Esophagus muscularis mucosa (tissue), 4 donors: ENCODE data around the gene HSDL1. TPM values are rescaled to one million over a fixed set of nuclear protein-coding genes. Genes with fewer than 3 reads are reported as not detected.

Experiments
- DNase-seq: peaks from one replicate; pipeline ENCODE4 v3.0.0-alpha.2; 2017; ENCODE audit errors: extremely low spot score
- H3K27ac ChIP-seq, 4 donors: fragments of 200-600 bp; sonication (generic); replicated peaks in 1 of 4; 1 replicate in 3 of 4; 2 replicates in 1 of 4; pipeline ENCODE4 v1.5.1; 2016 to 2019; ENCODE audit warnings: mild to moderate bottlenecking in 1 of 4
- H3K27me3 ChIP-seq, 4 donors: fragments of 200-600 bp; sonication (generic); one replicate each; pipeline versions ENCODE4 v1.5.1 to v1.6.0; 2016 to 2019
- H3K36me3 ChIP-seq, 4 donors: fragments of 200-600 bp; sonication (generic); one replicate each; pipeline ENCODE4 v1.5.1; 2016 to 2019
- H3K4me1 ChIP-seq, 4 donors: fragments of 200-600 bp; sonication (generic); one replicate each; pipeline ENCODE4 v1.5.1; 2016 to 2019
- H3K4me3 ChIP-seq, 4 donors: fragments of 200-600 bp; sonication (generic); 1 replicate in 2 of 4; 2 replicates in 2 of 4; pipeline ENCODE4 v1.5.1; 2016 to 2019; ENCODE audit warnings: mild to moderate bottlenecking in 4 of 4, moderate library complexity in 1 of 4
- H3K9me3 ChIP-seq, 4 donors: fragments of 200-600 bp; sonication (generic); 1 replicate in 3 of 4; 2 replicates in 1 of 4; pipeline ENCODE4 v1.5.1; 2016 to 2019
- CTCF ChIP-seq, 3 experiments: fragments of 200-600 bp in 2 of 3; fragments of 450-650 bp in 1 of 3; sonication (generic) in 2 of 3; IDR thresholded peaks; one replicate each; pipeline ENCODE4 v1.5.1; 2017 to 2019; ENCODE audit warnings: antibody characterized with exemption in 3 of 3, mild to moderate bottlenecking in 2 of 3, moderate library complexity in 1 of 3
- EP300 ChIP-seq: sonication (generic); formaldehyde crosslinking; IDR thresholded peaks from one replicate; pipeline ENCODE4 v1.6.1; 2017; ENCODE audit warnings: antibody characterized with exemption
- POLR2A ChIP-seq: fragments of 450-650 bp; IDR thresholded peaks from one replicate; pipeline ENCODE4 v1.6.1; 2017; ENCODE audit warnings: antibody characterized with exemption, moderate library complexity, mild to moderate bottlenecking, low read depth
- POLR2AphosphoS5 ChIP-seq, 2 donors: sonication (generic); formaldehyde crosslinking; IDR thresholded peaks; one replicate each; pipeline ENCODE4 v1.6.1; 2017; ENCODE audit warnings: antibody characterized with exemption in 2 of 2
- WGBS: methylation state at CpG from one replicate; pipeline ENCODE4 v1.1.5; 2018; 5-methylcytosine and 5-hydroxymethylcytosine counted together
- intact Hi-C: fragments of 100-400 bp; cut with DNase I; formaldehyde crosslinking; loops from one replicate; pipeline ENCODE4 v1.15.1; 2023
- total RNA-seq, 4 donors: library from RNA; depleted of rRNA; stranded (reverse); fragments of >200 nt; gene quantifications; one replicate each; pipeline versions ENCODE4 v1.1.0 to v1.2.1, GENCODE V29; 2016

HSDL1 gene
- total RNA-seq, 4 donors from 2014 or later, result 7.1 to 14.6 (median 11.4) TPM

DNA sequence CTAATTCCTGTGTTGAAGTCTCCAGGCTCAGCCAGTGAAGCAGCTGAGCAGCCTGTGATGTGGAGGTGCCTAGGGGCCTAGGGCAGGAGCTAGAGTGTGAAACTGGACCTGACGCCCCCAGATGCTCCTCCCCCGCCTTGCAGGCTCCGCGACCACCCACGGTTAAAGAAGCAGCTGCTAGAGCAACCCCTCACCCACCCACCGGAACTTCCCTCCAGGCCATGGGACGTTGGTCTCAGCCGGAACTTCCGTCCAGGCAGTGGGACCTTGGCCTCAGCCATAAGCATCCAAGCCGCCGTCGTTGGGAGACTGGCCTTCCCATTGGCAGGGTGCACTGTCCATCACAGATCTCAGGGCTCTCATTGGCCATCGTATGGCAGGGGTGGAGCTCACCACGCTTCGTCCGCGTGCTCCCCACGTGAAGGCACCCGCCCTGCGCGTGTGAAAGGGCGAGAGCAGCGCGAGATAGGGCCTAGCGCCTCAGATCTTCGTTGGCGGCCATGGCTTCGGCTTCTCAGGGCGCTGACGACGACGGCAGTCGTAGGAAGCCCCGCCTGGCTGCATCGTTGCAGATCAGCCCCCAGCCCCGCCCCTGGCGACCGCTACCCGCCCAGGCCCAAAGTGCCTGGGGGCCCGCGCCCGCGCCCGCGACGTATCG lies 45.9 kb upstream of the HSDL1 start, which contains the start of gene ADAD2:
Gene ADAD2, plus strand, starts transcription at position 427 of the 658 bp plus-strand sequence. Its CDS starts 74 bp downstream, at position 501.
- 90% methylated on average over 29 of the region's 47 CpGs for WGBS
- intact Hi-C loops, result no loop called here

GRCh38 chr16:84186685-84187437 lies 41.9 kb upstream of the HSDL1 start, which contains the start of gene TAF1C:
TAF1C (minus strand) TSS chr16:84187057; CDS start chr16:84184988, 2,069 bp downstream.
- peak within 1 kb of the TSS; percentile 73 to 80 (median 78) for H3K27ac ChIP-seq
- intact Hi-C loops, result loop anchor here (10.0 kb wide), 2 partner anchors 72 to 232 kb away; partner anchors contain the start of genes MBTPS1 and OSGIN1
- H3K27me3 ChIP-seq, result no peaks in the 10 kb centered on the region
- peaks cover 15 to 38% (median 38%) of the 10 kb centered on the region in 4 donors for H3K4me1 ChIP-seq
- DNase-seq, result peak; percentile 97
- TF ChIP-seq EP300, result no peak
- TF ChIP-seq CTCF (IDR thresholded peaks at IDR 0.05), result peak; percentile 99
- no peak for TF ChIP-seq POLR2A
- peak; percentile 79 to 85 for TF ChIP-seq POLR2AphosphoS5 (IDR thresholded peaks at IDR 0.05)
- H3K36me3 ChIP-seq, result peaks cover 0 to 32% (median 29%) of the 10 kb centered on the region in 4 donors
- whole genome bisulfite sequencing, result 4% methylated on average over 21 of the region's 55 CpGs
- H3K4me3 ChIP-seq, result peak within 1 kb of the TSS; percentile 79 to 88 (median 84)
- H3K9me3 ChIP-seq, result no peaks in the 10 kb centered on the region

More for the DNA sequence above, 45.9 kb upstream of the HSDL1 start, which contains the start of gene ADAD2:
- Histone ChIP-seq H3K4me1 (peaks cover 5 to 11% (median 7%) of the 10 kb centered on the region in 4 donors), H3K4me3 (no peak within 1 kb of the TSS), H3K27ac (no peak within 1 kb of the TSS), H3K36me3 (no peaks in the 10 kb centered on the region), H3K27me3 (peaks cover 0 to 12% (median 0%) of the 10 kb centered on the region in 4 donors), H3K9me3 (no peaks in the 10 kb centered on the region)
- no peak for TF ChIP-seq POLR2AphosphoS5 (IDR thresholded peaks at IDR 0.05)
- TF ChIP-seq CTCF (IDR thresholded peaks at IDR 0.05), result no peak
- TF ChIP-seq EP300, result no peak
- TF ChIP-seq POLR2A, result no peak
- no peak for DNase-seq

DNA sequence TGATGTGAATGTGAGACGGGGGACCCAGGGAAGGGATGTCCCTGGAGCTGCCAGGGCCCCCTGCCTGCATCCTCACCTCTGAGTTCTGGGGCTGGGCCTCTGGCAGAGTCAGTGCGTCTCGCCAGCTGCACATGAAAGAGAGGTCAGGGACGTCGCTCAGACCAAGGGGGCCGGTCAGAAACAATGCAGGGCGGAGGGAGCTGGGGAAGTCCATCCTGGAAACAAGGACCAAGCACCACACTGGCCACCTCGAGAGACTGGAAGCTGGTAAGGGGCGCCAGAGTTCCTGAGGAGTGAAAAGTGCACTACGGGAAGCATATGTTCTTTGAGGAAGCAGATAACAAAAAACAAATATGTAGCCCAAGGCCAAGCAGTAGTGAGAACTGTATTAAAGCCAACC lies 39.8 kb upstream of the HSDL1 start:
- Histone ChIP-seq H3K4me3 (peak overlapping the region in 1 of 4 donors; percentile 86), H3K27me3 (no peaks in the 10 kb centered on the region), H3K27ac (peak overlapping the region in 2 of 4 donors; percentile 42 to 79), H3K36me3 (peaks cover 18 to 53% (median 50%) of the 10 kb centered on the region in 4 donors), H3K9me3 (no peaks in the 10 kb centered on the region), H3K4me1 (peaks cover 18 to 48% (median 42%) of the 10 kb centered on the region in 4 donors)
- WGBS, result 74% methylated on average over 10 of the region's 10 CpGs
- TF ChIP-seq POLR2A (no peak), POLR2AphosphoS5 (IDR thresholded peaks at IDR 0.05) (peak in 1 of 2 donors; percentile 30)
- DNase-seq, result no peak
- intact Hi-C loops, result loop anchor here (10.0 kb wide), 2 partner anchors 70 to 230 kb away; partner anchors contain the start of genes MBTPS1 and OSGIN1

- H3K27ac ChIP-seq, result peak overlapping the region in 3 of 4 donors; percentile 5 to 33 (median 30)
- DNase-seq, result no peak
Observed at GRCh38 chr16:84183911-84184591, 39.1 kb upstream of the HSDL1 start.

More at GRCh38 chr16:84183911-84184591, 39.1 kb upstream of the HSDL1 start:
- TF ChIP-seq CTCF (IDR thresholded peaks at IDR 0.05) (peak in 1 of 3 experiments; percentile 30), POLR2AphosphoS5 (IDR thresholded peaks at IDR 0.05) (no peak), POLR2A (no peak), EP300 (no peak)
- Histone ChIP-seq H3K9me3 (no peaks in the 10 kb centered on the region), H3K4me1 (peaks cover 20 to 49% (median 42%) of the 10 kb centered on the region in 4 donors), H3K27me3 (no peaks in the 10 kb centered on the region), H3K4me3 (no peak overlapping the region), H3K36me3 (peaks cover 20 to 60% (median 57%) of the 10 kb centered on the region in 4 donors)
- intact Hi-C loops, result loop anchor here (10.0 kb wide), 2 partner anchors 69 to 229 kb away; partner anchors contain the start of genes MBTPS1 and OSGIN1
- 82% methylated on average over 11 of the region's 11 CpGs for WGBS
